ENCODE data around the gene TNNT1. TPM values are rescaled to one million over a fixed set of nuclear protein-coding genes. Genes with fewer than 3 reads are reported as not detected.

Gene TNNT1
- total RNA-seq, 1 experiment from 2014 or later, result 188 TPM

- no peak for DNase-seq (ENCODE audit: low read depth, low spot score)
- Histone ChIP-seq H3K9ac (ENCODE audit: low read length) (no peak overlapping the region), H3K27me3 (ENCODE audit: insufficient read depth, low read length) (no peaks in the 10 kb centered on the region), H2AFZ (ENCODE audit: low read depth, low read length, poor library complexity, severe bottlenecking) (no peak overlapping the region), H3K27ac (ENCODE audit: low read depth, low read length) (no peak overlapping the region), H3K79me2 (ENCODE audit: insufficient read depth, low read length) (no peaks in the 10 kb centered on the region), H4K20me1 (ENCODE audit: insufficient read depth) (no peaks in the 10 kb centered on the region), H3K9me3 (ENCODE audit: control insufficient read depth in 1 of 2, insufficient read depth in 1 of 2, low read depth in 1 of 2, low read length in 2 of 2) (no peaks in the 10 kb centered on the region), H3K4me2 (ENCODE audit: low read length) (no peak overlapping the region), H3K4me1 (ENCODE audit: control insufficient read depth in 1 of 2, insufficient read depth in 2 of 2, low read length in 2 of 2) (no peaks in the 10 kb centered on the region), H3K36me3 (ENCODE audit: control insufficient read depth in 1 of 2, insufficient read depth in 2 of 2, low read length in 2 of 2) (peaks cover 6 to 7% of the 10 kb centered on the region in 2 experiments; a peak in 3 of 4 replicates), H3K4me3 (replicated peaks in 1 of 2; ENCODE audit: low read depth in 1 of 2, low read length in 2 of 2) (no peak overlapping the region), H3K9me2 (ENCODE audit: insufficient read depth) (no peaks in the 10 kb centered on the region)
- POLR2A ChIA-PET, result no interaction called here
- intact Hi-C loops (cut with micrococcal nuclease), result no loop called here
- no TSS peak for BruUV-seq (replicated peaks)
- CTCF ChIA-PET, result no interaction called here
- no peak for ATAC-seq
- RAD21 ChIA-PET (ENCODE audit: low non-redundant PET in 1 of 2, low total read pairs in 2 of 2, uncharacterized antibody in 2 of 2, unreplicated experiment in 2 of 2), result no interaction called here
- TF ChIP-seq JUND (IDR thresholded peaks at IDR 0.05), result no peak
- TF ChIP-seq SRF (IDR thresholded peaks at IDR 0.05; ENCODE audit: low read depth), result no peak
- no peak for TF ChIP-seq FOSL1 (IDR thresholded peaks at IDR 0.05; ENCODE audit: low read depth)
- TF ChIP-seq ZFX (IDR thresholded peaks at IDR 0.05), result no peak
- no peak for TF ChIP-seq CTCF (IDR thresholded peaks at IDR 0.05 in 2 of 3, conservative IDR thresholded peaks at IDR 0.05 in 1 of 3; ENCODE audit: borderline replicate concordance in 1 of 3, insufficient read depth in 1 of 3, low read depth in 2 of 3, low read length in 2 of 3)
- no peak for TF ChIP-seq EZH2 (IDR thresholded peaks at IDR 0.05)
- no peak for TF ChIP-seq CBX3 (IDR thresholded peaks at IDR 0.05; ENCODE audit: low read depth)
- TF ChIP-seq EZH2phosphoT487 (IDR thresholded peaks at IDR 0.05; ENCODE audit: borderline replicate concordance), result no peak
- TF ChIP-seq CEBPB (IDR thresholded peaks at IDR 0.05; ENCODE audit: low read depth), result no peak
- TF ChIP-seq, protein P1, sequence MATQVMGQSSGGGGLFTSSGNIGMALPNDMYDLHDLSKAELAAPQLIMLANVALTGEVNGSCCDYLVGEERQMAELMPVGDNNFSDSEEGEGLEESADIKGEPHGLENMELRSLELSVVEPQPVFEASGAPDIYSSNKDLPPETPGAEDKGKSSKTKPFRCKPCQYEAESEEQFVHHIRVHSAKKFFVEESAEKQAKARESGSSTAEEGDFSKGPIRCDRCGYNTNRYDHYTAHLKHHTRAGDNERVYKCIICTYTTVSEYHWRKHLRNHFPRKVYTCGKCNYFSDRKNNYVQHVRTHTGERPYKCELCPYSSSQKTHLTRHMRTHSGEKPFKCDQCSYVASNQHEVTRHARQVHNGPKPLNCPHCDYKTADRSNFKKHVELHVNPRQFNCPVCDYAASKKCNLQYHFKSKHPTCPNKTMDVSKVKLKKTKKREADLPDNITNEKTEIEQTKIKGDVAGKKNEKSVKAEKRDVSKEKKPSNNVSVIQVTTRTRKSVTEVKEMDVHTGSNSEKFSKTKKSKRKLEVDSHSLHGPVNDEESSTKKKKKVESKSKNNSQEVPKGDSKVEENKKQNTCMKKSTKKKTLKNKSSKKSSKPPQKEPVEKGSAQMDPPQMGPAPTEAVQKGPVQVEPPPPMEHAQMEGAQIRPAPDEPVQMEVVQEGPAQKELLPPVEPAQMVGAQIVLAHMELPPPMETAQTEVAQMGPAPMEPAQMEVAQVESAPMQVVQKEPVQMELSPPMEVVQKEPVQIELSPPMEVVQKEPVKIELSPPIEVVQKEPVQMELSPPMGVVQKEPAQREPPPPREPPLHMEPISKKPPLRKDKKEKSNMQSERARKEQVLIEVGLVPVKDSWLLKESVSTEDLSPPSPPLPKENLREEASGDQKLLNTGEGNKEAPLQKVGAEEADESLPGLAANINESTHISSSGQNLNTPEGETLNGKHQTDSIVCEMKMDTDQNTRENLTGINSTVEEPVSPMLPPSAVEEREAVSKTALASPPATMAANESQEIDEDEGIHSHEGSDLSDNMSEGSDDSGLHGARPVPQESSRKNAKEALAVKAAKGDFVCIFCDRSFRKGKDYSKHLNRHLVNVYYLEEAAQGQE (IDR thresholded peaks at IDR 0.05; ENCODE audit: low read depth), result no peak
- TF ChIP-seq TCF7L2 (IDR thresholded peaks at IDR 0.05; ENCODE audit: borderline replicate concordance, extremely low read depth, insufficient read depth, insufficient read length), result no peak
Observed at GRCh38 chr19:55097864-55098715, 50.9 kb downstream of the TNNT1 start.
